Mesodermal cell (in vitro differentiated cells): ENCODE measurements around the gene LY6G6C.

Experiments
- H3K27ac ChIP-seq: 2 replicates; pipeline ENCODE4 v1.7.0; 2013; ENCODE audit warnings: mild to moderate bottlenecking, low read depth, low read length, moderate library complexity; ENCODE audit not compliant: severe bottlenecking
- H3K36me3 ChIP-seq: 2 replicates; pipeline ENCODE4 v1.7.1; 2013; ENCODE audit warnings: mild to moderate bottlenecking, low read length, moderate library complexity; ENCODE audit not compliant: control insufficient read depth, insufficient read depth
- H3K4me1 ChIP-seq: one replicate; pipeline ENCODE4 v1.7.1; 2013; ENCODE audit warnings: mild to moderate bottlenecking, low read length; ENCODE audit not compliant: insufficient read depth, control insufficient read depth, poor library complexity, severe bottlenecking
- H3K4me3 ChIP-seq: 2 replicates; pipeline ENCODE4 v1.7.0; 2013; ENCODE audit warnings: low read length, control low read depth, mild to moderate bottlenecking; ENCODE audit not compliant: insufficient read depth, poor library complexity, severe bottlenecking; ENCODE audit errors: extremely low read depth
- H3K9me3 ChIP-seq: 2 replicates; pipeline ENCODE4 v1.7.1; 2013; ENCODE audit warnings: mild to moderate bottlenecking, low read length, moderate library complexity; ENCODE audit not compliant: control insufficient read depth
- WGBS, 2 experiments: methylation state at CpG; one replicate each; pipeline ENCODE4 v1.1.5; 2013; ENCODE audit warnings: missing lambda C conversion rate in 2 of 2; ENCODE audit not compliant: insufficient coverage in 2 of 2; 5-methylcytosine and 5-hydroxymethylcytosine counted together

Gene LY6G6C

GRCh38 chr6:31690231-31691077 lies 31.1 kb downstream of the LY6G6C start:
- H3K36me3 ChIP-seq, result peaks cover 86% of the 10 kb centered on the region
- H3K9me3 ChIP-seq, result no peaks in the 10 kb centered on the region
- H3K4me1 ChIP-seq, result peaks cover 6% of the 10 kb centered on the region
- peak overlapping the region; percentile 67 for H3K27ac ChIP-seq
- no peak overlapping the region for H3K4me3 ChIP-seq
- WGBS, 2 experiments, result 84 to 92% methylated on average over 3 to 4 of the region's 10 CpGs

- Histone ChIP-seq H3K9me3 (no peaks in the 10 kb centered on the region), H3K4me3 (no peak overlapping the region), H3K36me3 (peaks cover 79% of the 10 kb centered on the region), H3K27ac (no peak overlapping the region), H3K4me1 (peaks cover 6% of the 10 kb centered on the region)
- WGBS, 2 experiments, result 81 to 94% methylated on average over 4 to 6 of the region's 11 CpGs
Measured at GRCh38 chr6:31689249-31690110, 32.1 kb downstream of the LY6G6C start.

- 84 to 88% methylated on average over 10 to 12 of the region's 14 CpGs for WGBS, 2 experiments
- Histone ChIP-seq H3K9me3 (no peaks in the 10 kb centered on the region), H3K27ac (no peak overlapping the region), H3K4me1 (peaks cover 7% of the 10 kb centered on the region), H3K4me3 (no peak overlapping the region), H3K36me3 (peaks cover 65% of the 10 kb centered on the region)
Measured at GRCh38 chr6:31687860-31688693, 33.5 kb downstream of the LY6G6C start.

DNA sequence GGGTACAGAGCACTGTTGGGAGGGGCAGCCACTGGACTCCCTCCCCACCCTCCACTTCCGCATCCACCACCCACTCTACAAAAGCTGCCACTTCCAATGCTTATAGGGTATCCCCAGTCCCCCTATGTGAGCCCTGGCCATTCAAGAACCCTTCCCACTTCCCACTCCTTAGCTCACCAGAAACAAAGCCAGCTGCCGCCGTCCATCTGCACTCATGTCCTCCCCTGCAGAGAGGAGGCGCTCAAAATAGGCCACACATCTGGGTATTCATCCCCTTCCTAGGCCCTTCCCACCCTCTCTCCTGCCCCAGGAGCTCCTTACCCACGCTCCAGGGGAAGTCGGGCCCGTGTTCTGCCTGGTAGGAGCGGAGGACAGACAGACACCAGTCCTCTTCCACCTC lies 34.2 kb downstream of the LY6G6C start:
- 83 to 93% methylated on average over 2 to 5 of the region's 8 CpGs for WGBS, 2 experiments
- H3K9me3 ChIP-seq, result no peaks in the 10 kb centered on the region
- H3K27ac ChIP-seq, result no peak overlapping the region
- H3K36me3 ChIP-seq, result peaks cover 59% of the 10 kb centered on the region
- H3K4me3 ChIP-seq, result no peak overlapping the region
- H3K4me1 ChIP-seq, result peaks cover 11% of the 10 kb centered on the region

- Histone ChIP-seq H3K4me1 (peaks cover 11% of the 10 kb centered on the region), H3K4me3 (no peak overlapping the region), H3K27ac (no peak overlapping the region), H3K36me3 (peaks cover 53% of the 10 kb centered on the region), H3K9me3 (no peaks in the 10 kb centered on the region)
- WGBS, 2 experiments, result 90 to 95% methylated on average over 2 to 4 of the region's 5 CpGs
Measured at GRCh38 chr6:31686483-31686882, 35.1 kb downstream of the LY6G6C start.

- Histone ChIP-seq H3K4me3 (no peak overlapping the region), H3K9me3 (no peaks in the 10 kb centered on the region), H3K4me1 (peaks cover 10% of the 10 kb centered on the region), H3K27ac (no peak overlapping the region), H3K36me3 (peaks cover 32% of the 10 kb centered on the region)
- 83 to 92% methylated on average over 8 to 12 of the region's 13 CpGs for WGBS, 2 experiments
Measured at GRCh38 chr6:31683591-31683990, 38.0 kb downstream of the LY6G6C start.

DNA sequence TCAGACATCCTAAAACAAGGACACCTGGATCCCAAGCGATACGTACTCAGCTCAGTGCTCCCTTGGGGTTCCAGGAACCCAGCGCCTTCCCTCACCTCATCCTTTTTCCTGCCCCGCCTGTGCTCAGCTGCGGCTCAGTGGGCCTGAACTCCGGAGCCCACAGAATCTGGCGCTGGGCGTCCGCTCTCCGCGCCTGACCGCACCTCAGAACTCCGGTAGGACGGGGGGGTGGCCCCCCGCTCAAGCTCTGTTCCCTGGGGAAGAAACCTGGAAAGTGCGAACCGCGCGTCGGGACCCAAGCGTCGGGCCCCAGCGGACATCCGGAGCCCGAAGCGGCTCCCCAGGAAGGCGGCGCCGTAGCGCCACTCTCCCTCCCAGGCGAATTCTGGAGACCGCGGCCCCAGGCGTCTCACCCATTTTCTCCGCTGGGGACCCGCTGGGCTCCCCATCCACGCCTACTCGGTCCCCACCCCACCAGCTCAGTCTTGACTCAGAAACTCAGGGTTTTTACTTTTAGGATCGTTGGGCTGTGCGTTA lies 40.3 kb downstream of the LY6G6C start:
- Histone ChIP-seq H3K36me3 (peaks cover 8% of the 10 kb centered on the region), H3K4me1 (peaks cover 10% of the 10 kb centered on the region), H3K4me3 (peak overlapping the region; percentile 35), H3K27ac (peak overlapping the region; percentile 13), H3K9me3 (no peaks in the 10 kb centered on the region)
- 3 to 7% methylated on average over 28 to 32 of the region's 40 CpGs for WGBS, 2 experiments

DNA sequence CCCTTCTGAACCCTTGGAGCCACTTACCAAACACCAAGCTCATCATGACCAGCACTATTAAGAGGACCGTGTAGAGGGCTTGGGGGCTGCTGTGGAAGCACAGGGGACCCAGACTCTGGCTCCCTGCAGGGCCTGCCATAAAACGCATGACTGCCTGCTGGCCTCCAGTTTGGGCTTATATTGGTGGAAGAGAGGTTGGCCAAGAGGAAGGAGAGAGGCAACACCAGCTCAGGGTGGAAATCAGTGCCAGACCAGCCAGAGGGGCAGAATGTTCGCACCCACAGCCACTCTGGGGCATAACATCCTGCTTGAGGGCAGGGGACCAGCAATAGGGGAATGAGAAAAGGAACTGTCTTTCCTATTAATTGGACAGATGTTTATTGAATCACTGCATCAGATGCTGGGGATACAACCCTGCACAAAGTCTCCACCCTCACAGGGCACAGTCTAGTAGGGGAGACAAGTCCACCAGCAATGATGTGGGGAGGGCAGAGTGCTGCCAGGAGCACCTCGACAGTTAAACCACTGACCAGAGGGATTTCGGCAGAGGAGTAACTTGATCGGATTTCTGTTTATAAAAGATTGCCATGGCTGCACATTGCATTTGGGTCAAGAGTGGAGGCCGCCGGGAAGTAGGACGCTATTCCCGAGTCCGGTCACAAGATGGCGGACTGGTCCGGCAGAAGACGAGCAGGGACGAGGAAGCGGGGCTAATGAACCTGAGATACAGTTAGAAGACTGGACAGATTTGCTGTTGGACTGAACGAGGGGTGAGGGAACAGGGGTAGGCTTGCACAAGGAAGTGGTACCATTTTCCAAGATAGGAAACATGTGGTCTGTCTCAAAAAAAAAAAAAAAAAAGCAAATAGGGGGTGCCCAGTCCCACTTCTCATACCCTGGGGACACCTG lies 41.1 kb downstream of the LY6G6C start, which contains the start of gene LY6G5C:
LY6G5C (minus strand) TSS at position 842 of the 909 bp plus-strand sequence; CDS start at position 148, 694 bp downstream.
- Histone ChIP-seq H3K36me3 (peaks cover under 1% of the 10 kb centered on the region), H3K4me1 (peaks cover 10% of the 10 kb centered on the region), H3K9me3 (no peaks in the 10 kb centered on the region), H3K27ac (peak within 1 kb of the TSS; percentile 13), H3K4me3 (peak within 1 kb of the TSS; percentile 35)
- WGBS, 2 experiments, result 6 to 8% methylated on average over 15 to 16 of the region's 17 CpGs

- peaks cover 12% of the 10 kb centered on the region for H3K36me3 ChIP-seq
- H3K4me1 ChIP-seq, result peaks cover 9% of the 10 kb centered on the region
- no peak overlapping the region for H3K4me3 ChIP-seq
- 81 to 88% methylated on average over 7 to 8 of the region's 8 CpGs for WGBS, 2 experiments
- no peaks in the 10 kb centered on the region for H3K9me3 ChIP-seq
- no peak overlapping the region for H3K27ac ChIP-seq
Measured at GRCh38 chr6:31677955-31678354, 43.6 kb downstream of the LY6G6C start.
